Upper lobe of right lung (tissue), 1 donor: ENCODE data around the gene RNF220. TPM values are rescaled to one million over a fixed set of nuclear protein-coding genes. Genes with fewer than 3 reads are reported as not detected.
"Not testable (repeated sequence)": the region's sequence is repeated elsewhere in the genome, so short reads cannot be mapped to it uniquely, and the experiment has no call there.

Source experiments
- ATAC-seq: fragments of 200-7000 bp; cut with Tn5 transposase; one replicate; pipeline ENCODE4 v1.9.1; 2020; ENCODE audit warnings: mild to moderate bottlenecking, moderate library complexity
- DNase-seq: peaks from one replicate; pipeline ENCODE4 v3.0.0-alpha.2; 2020
- H3K27ac ChIP-seq: fragments of 200-600 bp; one replicate; pipeline ENCODE4 v1.8.0; 2022
- H3K27me3 ChIP-seq: fragments of 200-600 bp; one replicate; pipeline ENCODE4 v1.8.0; 2022; ENCODE audit warnings: mild to moderate bottlenecking
- H3K36me3 ChIP-seq: fragments of 200-600 bp; one replicate; pipeline ENCODE4 v1.8.0; 2022
- H3K4me1 ChIP-seq: fragments of 200-600 bp; one replicate; pipeline ENCODE4 v1.8.0; 2022
- H3K4me3 ChIP-seq: fragments of 200-600 bp; one replicate; pipeline ENCODE4 v1.8.0; 2022; ENCODE audit warnings: mild to moderate bottlenecking
- H3K9me3 ChIP-seq: fragments of 200-600 bp; one replicate; pipeline ENCODE4 v1.8.0; 2022
- intact Hi-C: fragments of 100-400 bp; cut with DNase I; formaldehyde crosslinking; loops from one replicate; pipeline ENCODE4 v1.11.0; 2022
- total RNA-seq: library from RNA; stranded (reverse); fragmentation: NEBNext Ultra II Directional; extraction: Animal tissue kit (Norgen Biotek cat#: 25700); gene quantifications from one replicate; pipeline ENCODE4 v1.2.1, GENCODE V29; 2021
- TF ChIP-seq, protein P1 (sequence below): fragments of 200-600 bp; IDR thresholded peaks from one replicate; pipeline ENCODE4 v1.8.0; 2022; ENCODE audit warnings: antibody characterized with exemption
- donor health status: DM: no; HTN: yes; CAD: no; lungs with severe emphysema.

The RNF220 gene
- total RNA-seq, 1 donor from 2014 or later = 72.6 TPM

- Histone ChIP-seq H3K36me3 (no peaks in the 10 kb centered on the region), H3K4me1 (peaks cover 3% of the 10 kb centered on the region), H3K27me3 (no peaks in the 10 kb centered on the region), H3K9me3 (no peaks in the 10 kb centered on the region), H3K27ac (no peak overlapping the region), H3K4me3 (no peak overlapping the region)
- TF ChIP-seq, protein P1, sequence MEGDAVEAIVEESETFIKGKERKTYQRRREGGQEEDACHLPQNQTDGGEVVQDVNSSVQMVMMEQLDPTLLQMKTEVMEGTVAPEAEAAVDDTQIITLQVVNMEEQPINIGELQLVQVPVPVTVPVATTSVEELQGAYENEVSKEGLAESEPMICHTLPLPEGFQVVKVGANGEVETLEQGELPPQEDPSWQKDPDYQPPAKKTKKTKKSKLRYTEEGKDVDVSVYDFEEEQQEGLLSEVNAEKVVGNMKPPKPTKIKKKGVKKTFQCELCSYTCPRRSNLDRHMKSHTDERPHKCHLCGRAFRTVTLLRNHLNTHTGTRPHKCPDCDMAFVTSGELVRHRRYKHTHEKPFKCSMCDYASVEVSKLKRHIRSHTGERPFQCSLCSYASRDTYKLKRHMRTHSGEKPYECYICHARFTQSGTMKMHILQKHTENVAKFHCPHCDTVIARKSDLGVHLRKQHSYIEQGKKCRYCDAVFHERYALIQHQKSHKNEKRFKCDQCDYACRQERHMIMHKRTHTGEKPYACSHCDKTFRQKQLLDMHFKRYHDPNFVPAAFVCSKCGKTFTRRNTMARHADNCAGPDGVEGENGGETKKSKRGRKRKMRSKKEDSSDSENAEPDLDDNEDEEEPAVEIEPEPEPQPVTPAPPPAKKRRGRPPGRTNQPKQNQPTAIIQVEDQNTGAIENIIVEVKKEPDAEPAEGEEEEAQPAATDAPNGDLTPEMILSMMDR = no peak
- no peak for DNase-seq
- ATAC-seq = no peak
- intact Hi-C loops = no loop called here
Observed at GRCh38 chr1:44661781-44662682, 257.0 kb downstream of the RNF220 start.

GRCh38 chr1:44662683-44663030 is 257.6 kb downstream of the RNF220 start:
- no peak for ATAC-seq
- Histone ChIP-seq H3K4me1 (peaks cover 3% of the 10 kb centered on the region), H3K27ac (no peak overlapping the region), H3K27me3 (no peaks in the 10 kb centered on the region), H3K9me3 (no peaks in the 10 kb centered on the region), H3K4me3 (no peak overlapping the region), H3K36me3 (no peaks in the 10 kb centered on the region)
- TF ChIP-seq, protein P1 = no peak
- DNase-seq = no peak
- intact Hi-C loops = no loop called here

DNA sequence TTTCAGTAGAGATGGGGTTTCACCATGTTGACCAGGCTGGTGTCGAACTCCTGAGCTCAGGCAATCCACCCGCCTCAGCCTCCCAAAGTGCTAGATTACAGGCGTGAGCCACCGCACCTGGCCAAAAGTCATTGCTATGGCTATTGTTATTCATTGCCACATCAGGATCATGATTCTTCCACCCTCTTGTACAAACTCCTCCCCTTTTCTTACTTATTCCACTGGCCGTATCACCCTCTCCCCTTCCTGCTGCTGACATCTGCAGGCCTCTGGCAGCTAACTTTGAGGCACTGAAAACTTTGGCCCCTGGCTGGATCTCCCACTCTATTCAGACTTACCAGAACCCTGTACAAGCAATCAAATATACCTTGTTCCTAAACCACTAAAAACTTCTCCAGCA is 258.4 kb downstream of the RNF220 start:
- no peak for DNase-seq
- Histone ChIP-seq H3K4me1 (peaks cover 3% of the 10 kb centered on the region), H3K4me3 (no peak overlapping the region), H3K36me3 (no peaks in the 10 kb centered on the region), H3K27ac (no peak overlapping the region), H3K27me3 (no peaks in the 10 kb centered on the region), H3K9me3 (no peaks in the 10 kb centered on the region)
- TF ChIP-seq, protein P1 = no peak
- ATAC-seq = no peak
- intact Hi-C loops = no loop called here

DNA sequence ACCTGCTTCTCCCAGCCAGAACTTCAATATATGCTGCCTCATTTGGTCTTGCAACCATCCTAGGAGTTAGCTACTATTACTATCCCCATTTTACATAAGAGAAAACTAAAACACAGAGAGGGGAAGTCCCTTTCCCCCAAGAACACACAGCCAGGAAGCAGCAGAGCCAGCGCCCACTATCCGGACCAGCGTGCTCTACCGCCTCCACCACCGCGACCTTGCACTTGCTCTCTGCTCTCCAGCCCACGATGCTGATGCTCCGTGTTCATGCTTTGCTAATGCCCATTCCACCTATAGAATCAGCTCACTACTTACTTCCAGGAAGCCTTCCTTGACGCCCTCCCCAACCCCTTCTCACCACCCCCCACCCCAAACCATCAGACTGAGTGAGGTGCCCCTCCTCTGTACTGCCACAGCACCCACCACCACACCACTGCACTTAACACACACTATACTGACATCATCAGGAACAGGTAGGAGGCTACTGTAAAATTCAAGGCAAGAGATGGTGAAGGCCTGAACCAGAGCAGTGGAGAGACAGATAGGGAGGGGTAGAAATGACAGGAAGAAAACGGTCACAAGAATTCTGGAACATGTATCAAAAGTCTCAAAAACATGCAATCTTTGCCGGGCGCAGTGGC is 259.8 kb downstream of the RNF220 start:
- H3K27ac ChIP-seq = no peak overlapping the region
- no peak overlapping the region for H3K4me3 ChIP-seq
- H3K9me3 ChIP-seq = no peaks in the 10 kb centered on the region
- H3K36me3 ChIP-seq = no peaks in the 10 kb centered on the region
- peak; percentile 84 for ATAC-seq
- no peaks in the 10 kb centered on the region for H3K27me3 ChIP-seq
- intact Hi-C loops = no loop called here
- TF ChIP-seq, protein P1 = no peak
- DNase-seq = peak; percentile 73
- peaks cover 3% of the 10 kb centered on the region for H3K4me1 ChIP-seq

DNA sequence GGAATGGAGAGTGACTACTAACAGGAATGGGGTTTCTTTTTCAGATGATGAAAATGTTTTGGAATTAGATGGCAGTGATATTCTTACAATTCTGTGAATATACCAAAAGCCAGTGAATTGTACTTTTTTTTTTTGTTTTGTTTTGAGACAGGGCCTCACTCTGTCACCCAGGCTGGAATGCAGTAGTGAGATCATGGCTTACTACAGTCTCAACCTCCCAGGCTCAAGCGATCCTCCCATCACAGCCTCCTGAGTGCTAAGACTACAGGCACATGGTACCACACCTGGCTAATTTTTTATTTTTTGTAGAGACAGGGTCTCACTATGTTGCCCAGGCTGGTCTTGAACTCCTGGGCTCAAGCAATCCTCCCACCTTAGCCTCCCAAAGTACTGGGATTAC is 261.7 kb downstream of the RNF220 start:
- intact Hi-C loops, H3K4me3 ChIP-seq, DNase-seq, H3K36me3 ChIP-seq, H3K4me1 ChIP-seq, H3K9me3 ChIP-seq, ATAC-seq, H3K27ac ChIP-seq, H3K27me3 ChIP-seq: not testable (repeated sequence)
